Measurements from ENCODE around the gene GCN1. TPM values are rescaled to one million over a fixed set of nuclear protein-coding genes. Genes with fewer than 3 reads are reported as not detected.

Gene GCN1
- total and polyA plus RNA-seq, 2 of the 8 experiments (the other 6 are each of a cell fraction or from before 2014, with no cell fraction given), result 61.4 to 133 TPM

- DNase-seq (ENCODE audit: low read depth in 1 of 2, low spot score in 2 of 2) (no peak), FAIRE-seq (no peak)
- Histone ChIP-seq H3K14ac (ENCODE audit: insufficient read length) (no peak overlapping the region), H3K79me1 (ENCODE audit: low read depth, low read length) (peaks cover 21% of the 10 kb centered on the region), H3K23me2 (ENCODE audit: low read depth, low read length) (peaks cover 9% of the 10 kb centered on the region), H3K9ac (replicated peaks in 1 of 4; ENCODE audit: extremely low read depth in 1 of 4, low read depth in 3 of 4, low read length in 3 of 4) (no peak overlapping the region; a peak in 2 of 7 replicates), H2BK20ac (ENCODE audit: low read length) (no peak overlapping the region), H2BK12ac (ENCODE audit: low read depth, low read length) (no peak overlapping the region), H3K36me3 (ENCODE audit: control insufficient read depth in 2 of 4, insufficient read depth in 4 of 4, low read length in 3 of 4) (peaks cover 0 to 4% (median 2%) of the 10 kb centered on the region in 4 experiments; a peak in 2 of 8 replicates), H3K4me3 (ENCODE audit: extremely low read depth in 1 of 4, insufficient read depth in 2 of 4, low read depth in 3 of 4, low read length in 4 of 4) (peak overlapping the region; percentile 63 to 93 (median 89)), H2BK5ac (ENCODE audit: low read depth, low read length) (no peak overlapping the region), H4K8ac (ENCODE audit: extremely low read depth, insufficient read depth, low read length) (no peak overlapping the region), H4K5ac (ENCODE audit: insufficient read length, low read depth, low read length) (no peak overlapping the region), H4K20me1 (replicated peaks in 1 of 2; ENCODE audit: control insufficient read depth in 1 of 2, insufficient read depth in 2 of 2, low read length in 2 of 2) (peaks cover 3 to 5% of the 10 kb centered on the region in 2 experiments), H3K4me1 (replicated peaks in 1 of 4; ENCODE audit: control insufficient read depth in 3 of 4, insufficient read depth in 4 of 4, low read length in 3 of 4) (peaks cover 5 to 14% (median 9%) of the 10 kb centered on the region in 4 experiments; a peak in 6 of 7 replicates), H3K4me2 (ENCODE audit: insufficient read depth in 1 of 2, low read depth in 2 of 2, low read length in 2 of 2) (peak overlapping the region; percentile 60 to 90), H3K9me3 (ENCODE audit: insufficient read depth in 2 of 2, low read depth in 1 of 2, low read length in 1 of 2) (no peaks in the 10 kb centered on the region), H3K27ac (ENCODE audit: low read depth, low read length) (no peak overlapping the region), H3K18ac (ENCODE audit: extremely low read depth, low read length) (no peak overlapping the region), H3K56ac (replicated peaks; ENCODE audit: insufficient read length, low read depth, low read length) (no peak overlapping the region), H3K79me2 (ENCODE audit: control insufficient read depth in 1 of 2, insufficient read depth in 2 of 2, low read length in 2 of 2) (peaks cover 0 to 38% of the 10 kb centered on the region in 2 experiments; a peak in 3 of 4 replicates), H2AK5ac (ENCODE audit: low read depth, low read length) (no peak overlapping the region), H3K27me3 (replicated peaks in 1 of 4; ENCODE audit: control insufficient read depth in 3 of 4, extremely low read depth in 1 of 4, insufficient read depth in 3 of 4, low read length in 3 of 4) (no peaks in the 10 kb centered on the region), H4K91ac (replicated peaks; ENCODE audit: insufficient read length, low read length) (no peak overlapping the region), H3K4ac (replicated peaks; ENCODE audit: insufficient read length, low read depth, low read length) (no peak overlapping the region), H2AFZ (ENCODE audit: low read length) (no peak overlapping the region), H2BK120ac (replicated peaks; ENCODE audit: low read depth, low read length) (no peak overlapping the region), H3K23ac (ENCODE audit: insufficient read length) (no peak overlapping the region), H2BK15ac (ENCODE audit: low read length) (no peak overlapping the region)
- WGBS, 2 experiments (ENCODE audit: extremely low coverage in 1 of 2, insufficient coverage in 1 of 2, insufficient read length in 1 of 2, insufficient replicate concordance in 2 of 2, low coverage in 1 of 2, low lambda C conversion rate in 2 of 2, missing lambda C conversion rate in 1 of 2), result 42% methylated on average over 7 of the region's 7 CpGs; no CpG with 5 or more reads in 1 of the 2 experiments
- POLR2A ChIA-PET (ENCODE audit: partially characterized antibody), result interaction anchor here (0.9 to 16.6 kb wide), 16 partner anchors 8 to 174 kb away, joined by 3 to 266 read pairs (median 8); partner anchors contain the start of genes BICDL1, GCN1, RNU4-1 and RNU4-2
- CTCF ChIA-PET (ENCODE audit: partially characterized antibody), result interaction anchor here (2.6 to 3.6 kb wide), 2 partner anchors 16 to 31 kb away, joined by 12 read pairs; no protein-coding TSS in a partner anchor
- TF ChIP-seq ASH2L (IDR thresholded peaks at IDR 0.05; ENCODE audit: low read length) (no peak), FOSL1 (IDR thresholded peaks at IDR 0.05; ENCODE audit: insufficient read depth, low read depth, low read length) (no peak), NRF1 (IDR thresholded peaks at IDR 0.05; ENCODE audit: low read depth, low read length) (no peak), SRF (IDR thresholded peaks at IDR 0.05; ENCODE audit: low read depth, low read length) (no peak), EP300 (IDR thresholded peaks at IDR 0.05; ENCODE audit: borderline replicate concordance in 1 of 2, low read depth in 2 of 2, low read length in 2 of 2) (no peak), KDM4A (IDR thresholded peaks at IDR 0.05; ENCODE audit: low read depth, low read length, severe bottlenecking) (no peak), CHD2 (IDR thresholded peaks at IDR 0.05; ENCODE audit: low read length) (no peak), HDAC6 (IDR thresholded peaks at IDR 0.05; ENCODE audit: low read depth, low read length) (no peak)
- TF ChIP-seq, protein P1, sequence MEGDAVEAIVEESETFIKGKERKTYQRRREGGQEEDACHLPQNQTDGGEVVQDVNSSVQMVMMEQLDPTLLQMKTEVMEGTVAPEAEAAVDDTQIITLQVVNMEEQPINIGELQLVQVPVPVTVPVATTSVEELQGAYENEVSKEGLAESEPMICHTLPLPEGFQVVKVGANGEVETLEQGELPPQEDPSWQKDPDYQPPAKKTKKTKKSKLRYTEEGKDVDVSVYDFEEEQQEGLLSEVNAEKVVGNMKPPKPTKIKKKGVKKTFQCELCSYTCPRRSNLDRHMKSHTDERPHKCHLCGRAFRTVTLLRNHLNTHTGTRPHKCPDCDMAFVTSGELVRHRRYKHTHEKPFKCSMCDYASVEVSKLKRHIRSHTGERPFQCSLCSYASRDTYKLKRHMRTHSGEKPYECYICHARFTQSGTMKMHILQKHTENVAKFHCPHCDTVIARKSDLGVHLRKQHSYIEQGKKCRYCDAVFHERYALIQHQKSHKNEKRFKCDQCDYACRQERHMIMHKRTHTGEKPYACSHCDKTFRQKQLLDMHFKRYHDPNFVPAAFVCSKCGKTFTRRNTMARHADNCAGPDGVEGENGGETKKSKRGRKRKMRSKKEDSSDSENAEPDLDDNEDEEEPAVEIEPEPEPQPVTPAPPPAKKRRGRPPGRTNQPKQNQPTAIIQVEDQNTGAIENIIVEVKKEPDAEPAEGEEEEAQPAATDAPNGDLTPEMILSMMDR (IDR thresholded peaks at IDR 0.05; ENCODE audit: control extremely low read depth in 1 of 3, insufficient read depth in 1 of 3, low read depth in 1 of 3, low read length in 3 of 3), result no peak
- TF ChIP-seq, protein P2, sequence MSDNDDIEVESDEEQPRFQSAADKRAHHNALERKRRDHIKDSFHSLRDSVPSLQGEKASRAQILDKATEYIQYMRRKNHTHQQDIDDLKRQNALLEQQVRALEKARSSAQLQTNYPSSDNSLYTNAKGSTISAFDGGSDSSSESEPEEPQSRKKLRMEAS (IDR thresholded peaks at IDR 0.05), result no peak
These were observed 76.6 kb downstream of the GCN1 start for GRCh38 chr12:120117961-120118320.

All from H1 (cell line).